H1 (cell line): ENCODE data around the gene ZBTB44. TPM values are rescaled to one million over a fixed set of nuclear protein-coding genes. Genes with fewer than 3 reads are reported as not detected.

Source experiments
- CEBPB ChIP-seq: IDR thresholded peaks from 2 replicates; pipeline ENCODE4 v1.6.1; 2012; ENCODE audit warnings: low read depth, low read length
- CHD1 ChIP-seq: IDR thresholded peaks from 2 replicates; pipeline ENCODE4 v1.6.1; 2012; ENCODE audit warnings: low read depth, low read length, improper control_type of control experiment
- E2F6 ChIP-seq: IDR thresholded peaks from 2 replicates; pipeline ENCODE4 v1.6.1; 2012; ENCODE audit warnings: inconsistent platforms
- GTF2F1 ChIP-seq: IDR thresholded peaks from 2 replicates; pipeline ENCODE4 v1.6.1; 2012; ENCODE audit warnings: low read depth, low read length, improper control_type of control experiment, borderline replicate concordance
- JUN ChIP-seq: IDR thresholded peaks from 2 replicates; pipeline ENCODE4 v1.6.1; 2011; ENCODE audit warnings: low read depth, mild to moderate bottlenecking, improper control_type of control experiment, low read length
- USF2 ChIP-seq: IDR thresholded peaks from 2 replicates; pipeline ENCODE4 v1.6.1; 2011; ENCODE audit warnings: low read length, improper control_type of control experiment
- YY1 ChIP-seq: IDR thresholded peaks from 2 replicates; pipeline ENCODE4 v1.6.1; 2011; ENCODE audit warnings: low read depth, mild to moderate bottlenecking, low read length
- polyA plus RNA-seq, 7 experiments: library from polyadenylated mRNA; depleted of rRNA in 3 of 7; stranded (reverse) in 5 of 7; unstranded in 2 of 7; fragments of >200 nt in 5 of 7; fragments of 200-250 nt in 2 of 7; gene quantifications; 1 replicate in 5 of 7; 2 replicates in 1 of 7; 4 replicates in 1 of 7; pipeline versions ENCODE4 v1.2.1 to v1.2.3, GENCODE V29; 2011 to 2013; ENCODE audit warnings: missing spikeins in 2 of 7, mixed read lengths in 2 of 7
- total RNA-seq: library from RNA; stranded (reverse); fragmentation: NEBNext Ultra II Directional; extraction: Animal tissue kit (Norgen Biotek cat#: 25700); gene quantifications from 2 replicates; pipeline ENCODE4 v1.2.1, GENCODE V29; 2021

Gene ZBTB44
- total and polyA plus RNA-seq, 2 of the 8 experiments (the other 6 are each of a cell fraction or from before 2014, with no cell fraction given), result 37.2 to 158 TPM

- TF ChIP-seq CEBPB (no peak), JUN (no peak), GTF2F1 (no peak), E2F6 (no peak), USF2 (no peak), YY1 (no peak), CHD1 (no peak)
Observed at GRCh38 chr11:130202009-130202817, 112.5 kb downstream of the ZBTB44 start (continued).
